HepG2 (cell line): Measurements from ENCODE around the gene SRSF1. TPM values are rescaled to one million over a fixed set of nuclear protein-coding genes. Genes with fewer than 3 reads are reported as not detected.

ENCODE experiments used
- BRCA1 ChIP-seq: sonication (generic); formaldehyde crosslinking; IDR thresholded peaks from 2 replicates; pipeline ENCODE4 v1.4.0; 2020; ENCODE audit warnings: missing genetic modification reagents
- DR1 ChIP-seq: sonication (generic); formaldehyde crosslinking; IDR thresholded peaks from 2 replicates; pipeline ENCODE4 v1.8.0; 2021; ENCODE audit warnings: mild to moderate bottlenecking, missing genetic modification reagents, inconsistent platforms
- GATAD2A ChIP-seq: IDR thresholded peaks from 2 replicates; pipeline ENCODE4 v1.6.1; 2016
- KDM2A ChIP-seq: sonication (generic); formaldehyde crosslinking; IDR thresholded peaks from 2 replicates; pipeline ENCODE4 v1.4.0; 2020; ENCODE audit warnings: low read depth, missing genetic modification reagents, borderline replicate concordance
- MAFG ChIP-seq: sonication (generic); formaldehyde crosslinking; IDR thresholded peaks from 2 replicates; pipeline ENCODE4 v1.5.1; 2020; ENCODE audit warnings: mild to moderate bottlenecking, missing genetic modification reagents
- PHF8 ChIP-seq: sonication (generic); formaldehyde crosslinking; IDR thresholded peaks from 2 replicates; pipeline ENCODE4 v1.5.0; 2020; ENCODE audit warnings: missing genetic modification reagents
- PTBP1 ChIP-seq: fragments of 200-400 bp; formaldehyde crosslinking; IDR thresholded peaks from 2 replicates; pipeline ENCODE4 v1.6.1; 2018; ENCODE audit warnings: low read length, low read depth; ENCODE audit not compliant: poor library complexity, severe bottlenecking
- SIX1 ChIP-seq: sonication (generic); formaldehyde crosslinking; IDR thresholded peaks from 2 replicates; pipeline ENCODE4 v1.4.0; 2020; ENCODE audit warnings: missing genetic modification reagents, borderline replicate concordance
- SIX4 ChIP-seq: sonication (generic); formaldehyde crosslinking; IDR thresholded peaks from 2 replicates; pipeline ENCODE4 v1.4.0; 2020; ENCODE audit warnings: missing genetic modification reagents
- SP140L ChIP-seq: sonication (generic); formaldehyde crosslinking; IDR thresholded peaks from 2 replicates; pipeline ENCODE4 v1.4.0; 2020; ENCODE audit warnings: missing genetic modification reagents, borderline replicate concordance
- SP2 ChIP-seq: sonication (generic); formaldehyde crosslinking; IDR thresholded peaks from 2 replicates; pipeline ENCODE4 v1.5.1; 2020; ENCODE audit warnings: mild to moderate bottlenecking, missing genetic modification reagents
- YY1 ChIP-seq: IDR thresholded peaks from 2 replicates; pipeline ENCODE4 v1.6.1; 2011; ENCODE audit warnings: low read length, low read depth, moderate library complexity, mild to moderate bottlenecking; ENCODE audit not compliant: insufficient read depth, insufficient replicate concordance
- ZNF816 ChIP-seq: sonication (generic); formaldehyde crosslinking; IDR thresholded peaks from 2 replicates; pipeline ENCODE4 v1.8.0; 2022; ENCODE audit warnings: missing genetic modification reagents, mild to moderate bottlenecking, borderline replicate concordance
- polyA plus RNA-seq, 8 experiments: library from polyadenylated mRNA; depleted of rRNA in 3 of 8; stranded (reverse) in 7 of 8; unstranded in 1 of 8; fragments of >200 nt; fragmentation: Illumina TruSeq in 4 of 8; extraction: Trizol in 4 of 8; gene quantifications; 2 replicates each; pipeline versions ENCODE4 v1.2.1 to v1.2.3, GENCODE V29; 2011 to 2016; ENCODE audit warnings: low read depth in 4 of 8, missing spikeins in 1 of 8, mixed read lengths in 1 of 8; ENCODE audit not compliant: insufficient read depth in 1 of 8
- total RNA-seq, 5 experiments: library from RNA; depleted of rRNA; stranded (reverse); fragments of >200 nt; fragmentation: Illumina TruSeq; extraction: Trizol; gene quantifications; 2 replicates each; pipeline ENCODE4 v1.2.3, GENCODE V29; 2016; ENCODE audit warnings: low read depth in 1 of 5
- TF ChIP-seq, protein P1 (sequence below): sonication (generic); formaldehyde crosslinking; IDR thresholded peaks from 2 replicates; pipeline ENCODE4 v1.5.0; 2020; ENCODE audit warnings: mild to moderate bottlenecking, missing genetic modification reagents
- TF ChIP-seq, protein P2 (sequence below), 2 experiments: sonication (generic) in 1 of 2; formaldehyde crosslinking in 1 of 2; IDR thresholded peaks; 2 replicates each; pipeline versions ENCODE4 v1.4.0 to v1.6.1; 2016 to 2020; ENCODE audit warnings: borderline replicate concordance in 1 of 2, low read depth in 1 of 2, mild to moderate bottlenecking in 1 of 2, missing genetic modification reagents in 1 of 2
- TF ChIP-seq, protein P3 (sequence below): sonication (generic); formaldehyde crosslinking; IDR thresholded peaks from 2 replicates; pipeline ENCODE4 v1.8.1; 2023; ENCODE audit warnings: mild to moderate bottlenecking, inconsistent platforms, moderate library complexity, missing genetic modification reagents, borderline replicate concordance
- TF ChIP-seq, protein P4 (sequence below), 2 experiments: IDR thresholded peaks; 2 replicates each; pipeline ENCODE4 v1.6.1; 2011 to 2012; ENCODE audit warnings: low read length in 2 of 2, borderline replicate concordance in 1 of 2, low read depth in 1 of 2, mild to moderate bottlenecking in 1 of 2, moderate library complexity in 1 of 2

SRSF1 gene
- total and polyA plus RNA-seq, 2 of the 13 experiments (the other 11 are each of a cell fraction or from before 2014, with no cell fraction given), result 142 to 445 TPM

DNA sequence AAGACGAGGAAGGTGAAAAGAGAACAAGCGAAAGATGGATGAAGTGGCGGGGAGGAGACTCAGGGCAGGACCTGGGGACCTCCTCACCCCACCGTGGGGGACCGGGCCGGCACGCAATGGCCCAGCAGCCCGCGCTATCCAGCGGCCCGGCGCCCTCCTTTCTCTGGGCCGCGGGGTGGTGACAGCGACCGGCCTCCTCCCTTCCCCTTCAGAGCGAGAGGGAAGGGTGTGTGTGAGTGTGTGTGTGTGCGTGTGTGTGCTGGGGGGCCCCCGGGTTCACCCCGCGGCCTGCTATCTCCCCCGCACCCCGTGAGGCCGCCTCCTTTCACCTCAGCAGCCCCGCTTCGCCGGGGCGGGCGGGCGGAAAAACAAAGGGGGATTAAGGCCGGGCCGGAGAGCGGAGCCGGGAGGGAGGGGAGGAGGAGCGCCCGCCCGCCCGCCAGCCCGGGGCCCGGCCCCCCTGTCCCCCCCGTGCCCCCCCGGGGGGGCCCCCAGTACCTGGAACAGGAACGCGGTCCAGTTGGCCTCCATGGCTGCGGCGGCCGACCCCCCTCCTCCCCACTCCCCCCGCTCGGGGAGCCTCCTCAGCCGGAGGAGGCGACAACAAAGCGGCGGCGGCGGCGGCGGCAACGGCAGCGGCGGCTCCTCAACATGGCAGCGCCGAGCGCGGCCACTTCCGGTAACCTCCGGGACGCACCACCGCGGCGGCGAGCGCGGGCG is 19.3 kb downstream of the SRSF1 start, which contains the start of gene VEZF1 (continued):
- TF ChIP-seq, protein P1, sequence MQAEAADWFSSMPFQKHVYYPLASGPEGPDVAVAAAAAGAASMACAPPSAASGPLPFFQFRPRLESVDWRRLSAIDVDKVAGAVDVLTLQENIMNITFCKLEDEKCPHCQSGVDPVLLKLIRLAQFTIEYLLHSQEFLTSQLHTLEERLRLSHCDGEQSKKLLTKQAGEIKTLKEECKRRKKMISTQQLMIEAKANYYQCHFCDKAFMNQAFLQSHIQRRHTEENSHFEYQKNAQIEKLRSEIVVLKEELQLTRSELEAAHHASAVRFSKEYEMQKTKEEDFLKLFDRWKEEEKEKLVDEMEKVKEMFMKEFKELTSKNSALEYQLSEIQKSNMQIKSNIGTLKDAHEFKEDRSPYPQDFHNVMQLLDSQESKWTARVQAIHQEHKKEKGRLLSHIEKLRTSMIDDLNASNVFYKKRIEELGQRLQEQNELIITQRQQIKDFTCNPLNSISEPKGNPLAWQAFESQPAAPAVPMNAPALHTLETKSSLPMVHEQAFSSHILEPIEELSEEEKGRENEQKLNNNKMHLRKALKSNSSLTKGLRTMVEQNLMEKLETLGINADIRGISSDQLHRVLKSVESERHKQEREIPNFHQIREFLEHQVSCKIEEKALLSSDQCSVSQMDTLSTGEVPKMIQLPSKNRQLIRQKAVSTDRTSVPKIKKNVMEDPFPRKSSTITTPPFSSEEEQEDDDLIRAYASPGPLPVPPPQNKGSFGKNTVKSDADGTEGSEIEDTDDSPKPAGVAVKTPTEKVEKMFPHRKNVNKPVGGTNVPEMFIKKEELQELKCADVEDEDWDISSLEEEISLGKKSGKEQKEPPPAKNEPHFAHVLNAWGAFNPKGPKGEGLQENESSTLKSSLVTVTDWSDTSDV, result peak; percentile 36
- no peak; the same call in 1 of the 2 replicates for TF ChIP-seq DR1 (CRISPR knock-in tag)
- TF ChIP-seq PTBP1, result no peak
- TF ChIP-seq, protein P2, sequence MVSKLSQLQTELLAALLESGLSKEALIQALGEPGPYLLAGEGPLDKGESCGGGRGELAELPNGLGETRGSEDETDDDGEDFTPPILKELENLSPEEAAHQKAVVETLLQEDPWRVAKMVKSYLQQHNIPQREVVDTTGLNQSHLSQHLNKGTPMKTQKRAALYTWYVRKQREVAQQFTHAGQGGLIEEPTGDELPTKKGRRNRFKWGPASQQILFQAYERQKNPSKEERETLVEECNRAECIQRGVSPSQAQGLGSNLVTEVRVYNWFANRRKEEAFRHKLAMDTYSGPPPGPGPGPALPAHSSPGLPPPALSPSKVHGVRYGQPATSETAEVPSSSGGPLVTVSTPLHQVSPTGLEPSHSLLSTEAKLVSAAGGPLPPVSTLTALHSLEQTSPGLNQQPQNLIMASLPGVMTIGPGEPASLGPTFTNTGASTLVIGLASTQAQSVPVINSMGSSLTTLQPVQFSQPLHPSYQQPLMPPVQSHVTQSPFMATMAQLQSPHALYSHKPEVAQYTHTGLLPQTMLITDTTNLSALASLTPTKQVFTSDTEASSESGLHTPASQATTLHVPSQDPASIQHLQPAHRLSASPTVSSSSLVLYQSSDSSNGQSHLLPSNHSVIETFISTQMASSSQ (IDR thresholded peaks at IDR 0.05; ENCODE audit: low read depth), result no peak
- TF ChIP-seq, protein P2 (CRISPR knock-in tag; IDR thresholded peaks at IDR 0.05; ENCODE audit: borderline replicate concordance), result no peak
- no peak; the same call in 1 of the 2 replicates for TF ChIP-seq SP2
- TF ChIP-seq SP140L, result no peak
- no peak for TF ChIP-seq ZNF816 (CRISPR knock-in tag)
- TF ChIP-seq SIX4, result no peak
- no peak for TF ChIP-seq MAFG (CRISPR knock-in tag)
- TF ChIP-seq, protein P3, sequence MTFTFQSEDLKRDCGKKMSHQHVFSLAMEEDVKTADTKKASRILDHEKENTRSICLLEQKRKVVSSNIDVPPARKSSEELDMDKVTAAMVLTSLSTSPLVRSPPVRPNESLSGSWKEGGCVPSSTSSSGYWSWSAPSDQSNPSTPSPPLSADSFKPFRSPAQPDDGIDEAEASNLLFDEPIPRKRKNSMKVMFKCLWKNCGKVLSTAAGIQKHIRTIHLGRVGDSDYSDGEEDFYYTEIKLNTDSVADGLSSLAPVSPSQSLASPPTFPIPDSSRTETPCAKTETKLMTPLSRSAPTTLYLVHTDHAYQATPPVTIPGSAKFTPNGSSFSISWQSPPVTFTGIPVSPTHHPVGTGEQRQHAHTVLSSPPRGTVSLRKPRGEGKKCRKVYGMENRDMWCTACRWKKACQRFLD (CRISPR knock-in tag), result no peak
- peak; percentile 57; the same call in 1 of the 2 replicates for TF ChIP-seq KDM2A (CRISPR knock-in tag)
- TF ChIP-seq BRCA1, result no peak
- no peak for TF ChIP-seq GATAD2A (CRISPR knock-in tag)
- peak; percentile 85 for TF ChIP-seq PHF8 (CRISPR knock-in tag)
- TF ChIP-seq, protein P4, sequence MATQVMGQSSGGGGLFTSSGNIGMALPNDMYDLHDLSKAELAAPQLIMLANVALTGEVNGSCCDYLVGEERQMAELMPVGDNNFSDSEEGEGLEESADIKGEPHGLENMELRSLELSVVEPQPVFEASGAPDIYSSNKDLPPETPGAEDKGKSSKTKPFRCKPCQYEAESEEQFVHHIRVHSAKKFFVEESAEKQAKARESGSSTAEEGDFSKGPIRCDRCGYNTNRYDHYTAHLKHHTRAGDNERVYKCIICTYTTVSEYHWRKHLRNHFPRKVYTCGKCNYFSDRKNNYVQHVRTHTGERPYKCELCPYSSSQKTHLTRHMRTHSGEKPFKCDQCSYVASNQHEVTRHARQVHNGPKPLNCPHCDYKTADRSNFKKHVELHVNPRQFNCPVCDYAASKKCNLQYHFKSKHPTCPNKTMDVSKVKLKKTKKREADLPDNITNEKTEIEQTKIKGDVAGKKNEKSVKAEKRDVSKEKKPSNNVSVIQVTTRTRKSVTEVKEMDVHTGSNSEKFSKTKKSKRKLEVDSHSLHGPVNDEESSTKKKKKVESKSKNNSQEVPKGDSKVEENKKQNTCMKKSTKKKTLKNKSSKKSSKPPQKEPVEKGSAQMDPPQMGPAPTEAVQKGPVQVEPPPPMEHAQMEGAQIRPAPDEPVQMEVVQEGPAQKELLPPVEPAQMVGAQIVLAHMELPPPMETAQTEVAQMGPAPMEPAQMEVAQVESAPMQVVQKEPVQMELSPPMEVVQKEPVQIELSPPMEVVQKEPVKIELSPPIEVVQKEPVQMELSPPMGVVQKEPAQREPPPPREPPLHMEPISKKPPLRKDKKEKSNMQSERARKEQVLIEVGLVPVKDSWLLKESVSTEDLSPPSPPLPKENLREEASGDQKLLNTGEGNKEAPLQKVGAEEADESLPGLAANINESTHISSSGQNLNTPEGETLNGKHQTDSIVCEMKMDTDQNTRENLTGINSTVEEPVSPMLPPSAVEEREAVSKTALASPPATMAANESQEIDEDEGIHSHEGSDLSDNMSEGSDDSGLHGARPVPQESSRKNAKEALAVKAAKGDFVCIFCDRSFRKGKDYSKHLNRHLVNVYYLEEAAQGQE (IDR thresholded peaks at IDR 0.05; ENCODE audit: borderline replicate concordance in 1 of 2, low read depth in 1 of 2, low read length in 2 of 2), result no peak
- TF ChIP-seq YY1, result peak; percentile 88
- no peak for TF ChIP-seq SIX1
